Activated CD8-positive, alpha-beta memory T cell treated with anti-CD3 and anti-CD28 coated beads for 1 hour (primary cell): ENCODE results near the gene GDF10.

Source experiments
- DNase-seq, 2 donors: peaks; one replicate each; pipeline ENCODE4 v3.0.0-alpha.2; 2020; ENCODE audit warnings: low read depth in 1 of 2; ENCODE audit errors: extremely low read depth in 1 of 2

The GDF10 gene

GRCh38 chr10:47332371-47332770 lies 32.4 kb downstream of the GDF10 start:
- no peak for DNase-seq

GRCh38 chr10:47332946-47333345 lies 32.9 kb downstream of the GDF10 start:
- DNase-seq: no peak

GRCh38 chr10:47333532-47333931 lies 33.5 kb downstream of the GDF10 start:
- no peak for DNase-seq

DNA sequence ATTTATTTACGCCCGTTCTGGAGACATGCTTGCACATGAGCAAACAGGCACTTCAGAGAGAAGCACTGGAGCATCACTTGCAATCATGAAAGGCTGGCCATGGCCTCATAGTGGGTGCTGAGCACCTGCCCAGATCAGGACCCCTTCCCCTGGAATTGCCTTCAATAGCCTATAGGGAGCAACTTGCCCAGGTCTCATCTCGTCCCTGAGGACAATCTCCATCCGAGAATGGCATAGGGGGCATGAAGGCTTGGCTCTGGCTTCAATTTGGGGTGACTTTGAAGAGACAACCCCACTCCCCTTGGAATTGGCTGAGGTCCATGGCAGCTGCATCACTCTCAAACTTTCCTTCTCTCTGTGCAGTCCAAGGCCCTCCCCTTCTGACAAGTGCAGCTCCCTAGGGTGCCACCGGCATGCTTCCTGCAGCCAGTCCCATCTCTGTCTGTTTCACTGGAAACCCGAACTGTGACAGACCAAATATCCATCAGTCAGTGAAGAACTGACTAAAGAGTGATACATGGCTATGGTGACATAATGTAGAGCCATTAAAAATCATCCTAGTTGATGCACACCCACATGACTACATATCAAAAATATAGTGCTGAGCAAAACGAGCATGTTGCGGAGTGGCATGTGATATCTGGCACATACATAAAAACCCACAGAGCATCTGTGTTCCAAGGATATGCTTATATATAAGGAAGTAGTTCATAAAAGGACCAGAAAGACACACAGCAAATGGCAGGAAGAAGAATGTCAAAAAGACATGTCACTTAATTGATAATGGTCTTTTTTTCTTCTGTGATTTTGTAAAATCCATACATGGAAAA lies 34.7 kb downstream of the GDF10 start:
- no peak for DNase-seq

- no peak for DNase-seq
These were observed 35.9 kb downstream of the GDF10 start for GRCh38 chr10:47335906-47336305.

DNA sequence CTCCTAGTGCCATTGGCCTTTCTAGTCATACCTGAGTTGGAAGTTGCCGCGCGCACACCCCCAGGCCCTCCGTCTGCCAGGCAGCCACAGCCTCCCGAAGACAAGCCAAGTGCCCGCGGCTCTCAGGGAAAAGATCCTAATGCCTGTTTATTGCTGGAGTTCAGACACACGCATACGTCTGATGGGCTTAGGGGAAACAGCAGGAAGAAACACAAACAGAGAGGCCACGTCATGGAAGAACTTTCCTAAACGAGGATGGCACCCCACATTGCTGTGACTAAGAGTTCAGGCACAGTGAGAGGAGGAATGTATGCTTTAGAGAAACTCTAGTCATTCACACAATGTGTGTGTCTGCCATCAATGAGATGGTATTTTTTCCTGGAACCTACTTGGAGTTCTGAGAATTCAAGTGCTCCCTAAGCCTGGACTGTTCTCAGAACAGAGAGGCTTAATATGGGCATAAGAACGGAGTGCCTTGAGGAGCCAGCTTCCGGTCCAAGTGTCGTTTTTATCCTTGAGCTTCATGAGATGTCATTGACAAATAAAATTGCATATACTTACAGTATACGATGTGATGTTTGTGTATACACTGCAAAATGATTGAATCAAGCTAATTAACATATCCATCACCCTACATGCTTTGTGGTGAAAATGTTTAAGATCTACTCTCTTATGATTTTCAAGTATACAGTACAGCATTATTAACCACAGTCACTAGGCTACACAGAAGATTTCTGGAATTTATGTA lies 36.6 kb downstream of the GDF10 start:
- no peak for DNase-seq

DNA sequence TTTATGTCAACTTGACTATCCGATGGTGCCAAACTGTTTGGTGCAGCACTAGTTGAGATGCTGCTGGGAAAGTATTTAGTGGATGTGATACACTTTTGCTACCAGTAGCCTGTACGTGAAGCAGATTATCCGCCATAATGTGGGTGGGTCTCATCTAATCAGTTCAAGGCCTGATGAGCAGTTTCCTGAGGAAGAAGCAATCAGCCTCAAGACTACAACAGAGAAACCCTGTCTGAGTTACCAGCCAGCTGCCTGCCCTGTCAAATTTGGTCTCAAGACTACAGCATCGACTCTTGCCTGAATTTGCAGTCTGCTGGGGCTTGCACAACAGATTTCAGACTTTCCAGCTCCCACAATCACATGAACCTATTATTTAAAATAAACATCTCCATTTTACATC lies 37.3 kb downstream of the GDF10 start:
- no peak for DNase-seq

- DNase-seq: no peak
These were observed 39.3 kb downstream of the GDF10 start for GRCh38 chr10:47339186-47339735.

DNA sequence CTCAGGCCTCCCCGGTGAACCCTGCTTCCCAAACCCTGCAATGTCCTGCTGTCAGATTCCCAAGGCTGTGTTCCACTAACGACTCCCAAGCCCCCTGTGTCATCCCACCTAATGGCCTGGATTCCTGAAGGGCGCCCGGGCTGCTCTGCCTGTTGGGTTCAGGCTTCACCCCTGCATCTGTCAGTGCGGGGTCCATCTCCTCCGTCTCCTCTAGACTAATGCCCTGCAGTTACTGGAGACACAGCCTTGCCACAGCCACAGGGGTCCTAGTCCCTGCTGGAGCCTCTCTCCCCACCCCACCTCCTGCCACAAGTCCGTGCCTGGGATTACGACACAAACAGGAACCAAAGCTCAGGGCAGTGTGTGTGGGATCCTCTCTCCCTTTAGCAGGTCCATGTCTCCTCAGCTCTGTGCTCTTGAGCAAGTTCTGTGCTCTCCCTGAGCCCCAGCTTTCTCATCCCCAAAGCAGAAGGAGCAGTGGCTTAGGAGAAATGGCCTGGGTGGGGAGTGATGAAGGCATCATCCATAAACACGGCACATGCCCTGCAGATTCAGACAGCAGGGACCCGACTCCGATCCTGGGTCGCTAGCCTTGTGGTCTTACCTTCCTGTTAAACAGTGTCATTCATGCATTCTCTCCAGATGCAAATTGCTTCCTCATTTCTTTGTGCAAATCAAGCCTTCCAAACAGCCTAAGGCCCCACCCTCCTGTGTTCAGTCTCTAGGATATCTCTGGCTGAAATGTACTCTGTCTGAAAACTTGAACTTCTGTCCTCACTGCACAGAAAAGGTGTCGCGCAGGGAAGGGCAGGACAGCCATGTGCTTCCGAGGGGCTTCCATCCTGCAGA lies 40.0 kb downstream of the GDF10 start:
- no peak for DNase-seq

- peak; percentile 11 to 48 for DNase-seq
These were observed 40.7 kb downstream of the GDF10 start for GRCh38 chr10:47340608-47341170.

- DNase-seq: no peak
These were observed 45.2 kb downstream of the GDF10 start for GRCh38 chr10:47344996-47345870.

- no peak for DNase-seq
These were observed 46.7 kb downstream of the GDF10 start for GRCh38 chr10:47346581-47347302.

GRCh38 chr10:47347303-47347675 lies 47.3 kb downstream of the GDF10 start:
- no peak for DNase-seq

- DNase-seq: no peak
These were observed 48.2 kb downstream of the GDF10 start, which contains the start of gene RBP3 for GRCh38 chr10:47348138-47348651. Gene RBP3, plus strand, starts transcription at chr10:47348363. Its CDS starts 122 bp downstream, at chr10:47348485.

DNA sequence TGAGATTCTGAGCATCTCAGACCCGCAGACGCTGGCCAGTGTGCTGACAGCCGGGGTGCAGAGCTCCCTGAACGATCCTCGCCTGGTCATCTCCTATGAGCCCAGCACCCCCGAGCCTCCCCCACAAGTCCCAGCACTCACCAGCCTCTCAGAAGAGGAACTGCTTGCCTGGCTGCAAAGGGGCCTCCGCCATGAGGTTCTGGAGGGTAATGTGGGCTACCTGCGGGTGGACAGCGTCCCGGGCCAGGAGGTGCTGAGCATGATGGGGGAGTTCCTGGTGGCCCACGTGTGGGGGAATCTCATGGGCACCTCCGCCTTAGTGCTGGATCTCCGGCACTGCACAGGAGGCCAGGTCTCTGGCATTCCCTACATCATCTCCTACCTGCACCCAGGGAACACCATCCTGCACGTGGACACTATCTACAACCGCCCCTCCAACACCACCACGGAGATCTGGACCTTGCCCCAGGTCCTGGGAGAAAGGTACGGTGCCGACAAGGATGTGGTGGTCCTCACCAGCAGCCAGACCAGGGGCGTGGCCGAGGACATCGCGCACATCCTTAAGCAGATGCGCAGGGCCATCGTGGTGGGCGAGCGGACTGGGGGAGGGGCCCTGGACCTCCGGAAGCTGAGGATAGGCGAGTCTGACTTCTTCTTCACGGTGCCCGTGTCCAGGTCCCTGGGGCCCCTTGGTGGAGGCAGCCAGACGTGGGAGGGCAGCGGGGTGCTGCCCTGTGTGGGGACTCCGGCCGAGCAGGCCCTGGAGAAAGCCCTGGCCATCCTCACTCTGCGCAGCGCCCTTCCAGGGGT lies 48.9 kb downstream of the GDF10 start:
- DNase-seq: no peak

DNA sequence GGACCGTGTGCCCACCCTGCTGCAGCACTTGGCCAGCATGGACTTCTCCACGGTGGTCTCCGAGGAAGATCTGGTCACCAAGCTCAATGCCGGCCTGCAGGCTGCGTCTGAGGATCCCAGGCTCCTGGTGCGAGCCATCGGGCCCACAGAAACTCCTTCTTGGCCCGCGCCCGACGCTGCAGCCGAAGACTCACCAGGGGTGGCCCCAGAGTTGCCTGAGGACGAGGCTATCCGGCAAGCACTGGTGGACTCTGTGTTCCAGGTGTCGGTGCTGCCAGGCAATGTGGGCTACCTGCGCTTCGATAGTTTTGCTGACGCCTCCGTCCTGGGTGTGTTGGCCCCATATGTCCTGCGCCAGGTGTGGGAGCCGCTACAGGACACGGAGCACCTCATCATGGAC lies 49.5 kb downstream of the GDF10 start:
- no peak for DNase-seq

GRCh38 chr10:47349941-47350371 lies 50.0 kb downstream of the GDF10 start:
- DNase-seq: no peak
